ENCODE data around the gene DCANP1.

- TF ChIP-seq POLR2AphosphoS5 (IDR thresholded peaks at IDR 0.05): no peak
- TF ChIP-seq CTCF (IDR thresholded peaks at IDR 0.05 in 8 of 11, conservative IDR thresholded peaks at IDR 0.05 in 3 of 11): no peak
These were observed 1.1 kb upstream of the DCANP1 start for GRCh38 chr5:135448071-135448739.
